Measurements from ENCODE around the gene NR0B2. TPM values are rescaled to one million over a fixed set of nuclear protein-coding genes. Genes with fewer than 3 reads are reported as not detected.

NR0B2 gene
- total and polyA plus RNA-seq, 2 of the 13 experiments (the other 11 are each of a cell fraction or from before 2014, with no cell fraction given), result 72.5 to 133 TPM

DNA sequence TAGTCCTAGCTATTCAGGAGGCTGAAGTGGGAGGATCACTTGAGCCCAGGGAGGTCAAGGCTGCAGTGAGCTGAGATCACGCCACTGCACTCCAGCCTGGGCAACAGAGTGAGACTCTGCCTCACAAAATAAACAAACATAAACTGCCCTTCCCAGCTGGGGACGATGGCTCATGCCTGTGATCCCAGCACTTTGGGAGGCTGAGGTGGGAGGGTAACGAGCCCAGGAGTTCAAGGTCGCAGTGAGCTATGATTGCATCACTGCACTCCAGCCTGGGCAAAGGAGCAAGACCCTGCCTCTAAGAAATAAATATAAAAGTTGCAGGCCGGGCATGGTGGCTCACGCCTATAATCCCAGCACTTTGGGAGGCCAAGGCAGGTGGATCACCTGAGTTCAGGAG is 32.2 kb downstream of the NR0B2 start (continued):
- TF ChIP-seq, protein P1, sequence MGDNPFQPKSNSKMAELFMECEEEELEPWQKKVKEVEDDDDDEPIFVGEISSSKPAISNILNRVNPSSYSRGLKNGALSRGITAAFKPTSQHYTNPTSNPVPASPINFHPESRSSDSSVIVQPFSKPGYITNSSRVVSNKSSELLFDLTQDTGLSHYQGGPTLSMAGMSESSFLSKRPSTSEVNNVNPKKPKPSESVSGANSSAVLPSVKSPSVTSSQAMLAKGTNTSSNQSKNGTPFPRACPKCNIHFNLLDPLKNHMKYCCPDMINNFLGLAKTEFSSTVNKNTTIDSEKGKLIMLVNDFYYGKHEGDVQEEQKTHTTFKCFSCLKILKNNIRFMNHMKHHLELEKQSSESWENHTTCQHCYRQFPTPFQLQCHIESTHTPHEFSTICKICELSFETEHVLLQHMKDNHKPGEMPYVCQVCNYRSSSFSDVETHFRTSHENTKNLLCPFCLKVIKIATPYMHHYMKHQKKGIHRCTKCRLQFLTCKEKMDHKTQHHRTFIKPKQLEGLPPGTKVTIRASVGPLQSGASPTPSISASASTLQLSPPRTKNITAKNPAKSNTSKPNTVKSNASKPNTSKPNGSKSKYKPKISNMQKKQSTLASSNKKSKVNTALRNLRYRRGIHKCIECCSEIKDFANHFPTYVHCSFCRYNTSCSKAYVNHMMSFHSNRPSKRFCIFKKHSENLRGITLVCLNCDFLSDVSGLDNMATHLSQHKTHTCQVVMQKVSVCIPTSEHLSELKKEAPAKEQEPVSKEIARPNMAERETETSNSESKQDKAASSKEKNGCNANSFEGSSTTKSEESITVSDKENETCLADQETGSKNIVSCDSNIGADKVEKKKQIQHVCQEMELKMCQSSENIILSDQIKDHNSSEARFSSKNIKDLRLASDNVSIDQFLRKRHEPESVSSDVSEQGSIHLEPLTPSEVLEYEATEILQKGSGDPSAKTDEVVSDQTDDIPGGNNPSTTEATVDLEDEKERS (CRISPR knock-in tag; IDR thresholded peaks at IDR 0.05), result peak; percentile 83
- TF ChIP-seq, protein P2, sequence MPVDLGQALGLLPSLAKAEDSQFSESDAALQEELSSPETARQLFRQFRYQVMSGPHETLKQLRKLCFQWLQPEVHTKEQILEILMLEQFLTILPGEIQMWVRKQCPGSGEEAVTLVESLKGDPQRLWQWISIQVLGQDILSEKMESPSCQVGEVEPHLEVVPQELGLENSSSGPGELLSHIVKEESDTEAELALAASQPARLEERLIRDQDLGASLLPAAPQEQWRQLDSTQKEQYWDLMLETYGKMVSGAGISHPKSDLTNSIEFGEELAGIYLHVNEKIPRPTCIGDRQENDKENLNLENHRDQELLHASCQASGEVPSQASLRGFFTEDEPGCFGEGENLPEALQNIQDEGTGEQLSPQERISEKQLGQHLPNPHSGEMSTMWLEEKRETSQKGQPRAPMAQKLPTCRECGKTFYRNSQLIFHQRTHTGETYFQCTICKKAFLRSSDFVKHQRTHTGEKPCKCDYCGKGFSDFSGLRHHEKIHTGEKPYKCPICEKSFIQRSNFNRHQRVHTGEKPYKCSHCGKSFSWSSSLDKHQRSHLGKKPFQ (CRISPR knock-in tag; IDR thresholded peaks at IDR 0.05; ENCODE audit: insufficient replicate concordance), result peak; percentile 34
- TF ChIP-seq ZKSCAN8 (CRISPR knock-in tag; IDR thresholded peaks at IDR 0.05; ENCODE audit: borderline replicate concordance), result peak; percentile 44; the same call in 1 of the 2 replicates
- peak; percentile 40; the same call in 1 of the 2 replicates for TF ChIP-seq GFI1 (CRISPR knock-in tag; IDR thresholded peaks at IDR 0.05; ENCODE audit: borderline replicate concordance)
- TF ChIP-seq ATF7 (IDR thresholded peaks at IDR 0.05), result peak; percentile 60
- peak; percentile 80 for TF ChIP-seq ATF7 (CRISPR knock-in tag; IDR thresholded peaks at IDR 0.05)
- TF ChIP-seq, protein P3, sequence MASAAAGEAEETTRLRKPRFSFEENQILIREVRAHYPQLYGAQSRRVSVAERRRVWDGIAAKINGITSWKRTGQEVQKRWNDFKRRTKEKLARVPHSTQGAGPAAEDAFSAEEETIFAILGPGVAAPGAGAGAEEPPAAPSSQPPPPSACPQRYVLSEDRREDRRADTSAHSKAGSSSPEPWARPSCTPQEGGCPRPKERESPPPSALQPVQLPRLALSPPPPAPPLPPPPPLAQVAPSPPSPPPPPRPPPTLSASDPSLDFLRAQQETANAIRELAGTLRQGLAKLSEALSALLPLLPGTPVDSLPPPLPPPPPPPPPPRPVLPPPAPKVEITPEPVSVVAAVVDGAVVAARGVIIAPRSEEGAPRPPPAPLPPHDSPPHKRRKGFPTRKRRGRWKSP (CRISPR knock-in tag; IDR thresholded peaks at IDR 0.05), result peak; percentile 35; the same call in 1 of the 2 replicates
- TF ChIP-seq ZNF281 (CRISPR knock-in tag; IDR thresholded peaks at IDR 0.05; ENCODE audit: borderline replicate concordance), result peak; percentile 67; the same call in 1 of the 2 replicates
- 0 out of 2 replicates have a peak, but pooled peaks have one; percentile 22 for TF ChIP-seq ZBTB7B (CRISPR knock-in tag; IDR thresholded peaks at IDR 0.05)
- TF ChIP-seq, protein P4, sequence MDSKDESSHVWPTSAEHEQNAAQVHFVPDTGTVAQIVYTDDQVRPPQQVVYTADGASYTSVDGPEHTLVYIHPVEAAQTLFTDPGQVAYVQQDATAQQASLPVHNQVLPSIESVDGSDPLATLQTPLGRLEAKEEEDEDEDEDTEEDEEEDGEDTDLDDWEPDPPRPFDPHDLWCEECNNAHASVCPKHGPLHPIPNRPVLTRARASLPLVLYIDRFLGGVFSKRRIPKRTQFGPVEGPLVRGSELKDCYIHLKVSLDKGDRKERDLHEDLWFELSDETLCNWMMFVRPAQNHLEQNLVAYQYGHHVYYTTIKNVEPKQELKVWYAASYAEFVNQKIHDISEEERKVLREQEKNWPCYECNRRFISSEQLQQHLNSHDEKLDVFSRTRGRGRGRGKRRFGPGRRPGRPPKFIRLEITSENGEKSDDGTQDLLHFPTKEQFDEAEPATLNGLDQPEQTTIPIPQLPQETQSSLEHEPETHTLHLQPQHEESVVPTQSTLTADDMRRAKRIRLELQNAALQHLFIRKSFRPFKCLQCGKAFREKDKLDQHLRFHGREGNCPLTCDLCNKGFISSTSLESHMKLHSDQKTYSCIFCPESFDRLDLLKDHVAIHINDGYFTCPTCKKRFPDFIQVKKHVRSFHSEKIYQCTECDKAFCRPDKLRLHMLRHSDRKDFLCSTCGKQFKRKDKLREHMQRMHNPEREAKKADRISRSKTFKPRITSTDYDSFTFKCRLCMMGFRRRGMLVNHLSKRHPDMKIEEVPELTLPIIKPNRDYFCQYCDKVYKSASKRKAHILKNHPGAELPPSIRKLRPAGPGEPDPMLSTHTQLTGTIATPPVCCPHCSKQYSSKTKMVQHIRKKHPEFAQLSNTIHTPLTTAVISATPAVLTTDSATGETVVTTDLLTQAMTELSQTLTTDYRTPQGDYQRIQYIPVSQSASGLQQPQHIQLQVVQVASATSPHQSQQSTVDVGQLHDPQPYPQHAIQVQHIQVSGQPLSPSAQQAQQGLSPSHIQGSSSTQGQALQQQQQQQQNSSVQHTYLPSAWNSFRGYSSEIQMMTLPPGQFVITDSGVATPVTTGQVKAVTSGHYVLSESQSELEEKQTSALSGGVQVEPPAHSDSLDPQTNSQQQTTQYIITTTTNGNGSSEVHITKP (CRISPR knock-in tag; IDR thresholded peaks at IDR 0.05; ENCODE audit: low read depth), result peak; percentile 51; the same call in 1 of the 2 replicates
- TF ChIP-seq HMG20B (CRISPR knock-in tag; conservative IDR thresholded peaks at IDR 0.05), result 0 out of 2 replicates have a peak, but pooled peaks have one; percentile 34
- TF ChIP-seq MED1 (CRISPR knock-in tag; IDR thresholded peaks at IDR 0.05), result peak; percentile 88
- peak; percentile 72; the same call in 1 of the 2 replicates for TF ChIP-seq TBX2 (CRISPR knock-in tag; IDR thresholded peaks at IDR 0.05; ENCODE audit: borderline replicate concordance)
- TF ChIP-seq CEBPG (CRISPR knock-in tag; IDR thresholded peaks at IDR 0.05), result peak; percentile 95

Measured in HepG2 (cell line).